HEK293 (cell line): ENCODE measurements around the gene ZNF217.
"Not testable (repeated sequence)": the region's sequence is repeated elsewhere in the genome, so short reads cannot be mapped to it uniquely, and the experiment has no call there.

Source experiments
- CTCF ChIP-seq: fragments of 450-650 bp; formaldehyde crosslinking; IDR thresholded peaks from 2 replicates; pipeline ENCODE4 v1.5.1; 2016; ENCODE audit warnings: missing biosample characterization, missing genetic modification characterization
- HOXA7 ChIP-seq: sonication (generic); formaldehyde crosslinking; IDR thresholded peaks from 2 replicates; pipeline ENCODE4 v1.8.1; 2022; ENCODE audit warnings: missing genetic modification reagents, borderline replicate concordance
- REST ChIP-seq: fragments of 450-650 bp; formaldehyde crosslinking; IDR thresholded peaks from 2 replicates; pipeline ENCODE4 v1.5.1; 2016; ENCODE audit warnings: missing biosample characterization, missing genetic modification characterization
- SETDB1 ChIP-seq: IDR thresholded peaks from one replicate; pipeline ENCODE4 v1.6.1; 2017; ENCODE audit warnings: mild to moderate bottlenecking, low read length, moderate library complexity, mixed read lengths; ENCODE audit not compliant: insufficient read length
- ZNF530 ChIP-seq: fragments of 450-650 bp; formaldehyde crosslinking; IDR thresholded peaks from 2 replicates; pipeline ENCODE4 v1.5.1; 2016; ENCODE audit warnings: low read depth, missing biosample characterization, missing genetic modification characterization
- ZNF549 ChIP-seq: fragments of 450-650 bp; IDR thresholded peaks from 2 replicates; pipeline ENCODE4 v1.5.1; 2018; ENCODE audit warnings: missing biosample characterization, missing genetic modification characterization, mild to moderate bottlenecking, inconsistent platforms, moderate library complexity
- ZNF580 ChIP-seq: fragments of 450-650 bp; formaldehyde crosslinking; IDR thresholded peaks from 2 replicates; pipeline ENCODE4 v1.5.1; 2016; ENCODE audit warnings: missing biosample characterization, missing genetic modification characterization
- ZNF791 ChIP-seq: fragments of 450-650 bp; formaldehyde crosslinking; IDR thresholded peaks from 2 replicates; pipeline ENCODE4 v1.5.1; 2016; ENCODE audit warnings: missing biosample characterization, missing genetic modification characterization
- ZSCAN30 ChIP-seq: fragments of 450-650 bp; IDR thresholded peaks from 2 replicates; pipeline ENCODE4 v1.5.1; 2018; ENCODE audit warnings: missing biosample characterization, mild to moderate bottlenecking, missing genetic modification characterization, moderate library complexity
- TF ChIP-seq, protein P1 (sequence below): fragments of 450-650 bp; formaldehyde crosslinking; IDR thresholded peaks from 2 replicates; pipeline ENCODE4 v1.5.1; 2016; ENCODE audit warnings: missing biosample characterization, missing genetic modification characterization
- TF ChIP-seq, protein P2 (sequence below): fragments of 450-650 bp; formaldehyde crosslinking; IDR thresholded peaks from 2 replicates; pipeline ENCODE4 v1.5.1; 2017; ENCODE audit warnings: missing biosample characterization, missing genetic modification characterization

DNA sequence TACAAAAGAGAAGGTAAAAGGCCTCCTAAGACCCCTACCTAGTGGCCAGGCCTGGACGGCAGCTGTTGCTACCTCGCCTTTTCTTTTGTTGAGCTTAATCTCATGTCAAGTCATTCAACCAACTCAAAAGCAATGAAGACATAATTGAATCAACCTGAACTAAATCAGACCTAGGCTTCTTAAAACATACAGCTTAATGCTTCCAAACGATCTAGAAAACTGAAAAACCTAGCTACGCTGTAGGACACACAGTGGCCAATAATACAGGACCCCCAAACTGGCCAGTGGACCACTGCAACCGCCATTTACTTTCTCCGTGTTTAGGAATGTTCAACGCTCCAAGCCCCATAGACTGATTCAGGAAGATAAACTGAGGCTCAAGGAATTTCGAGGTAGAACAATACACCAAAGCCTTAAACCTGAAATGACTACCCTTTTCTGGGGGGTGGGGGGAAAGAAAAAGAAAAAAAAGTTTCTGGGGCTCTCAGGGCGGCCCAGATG, 1.6 kb downstream of the ZNF217 start:
- not testable (repeated sequence) for TF ChIP-seq ZNF791 (tag by site-specific recombination); ZNF549 (tag by site-specific recombination); HOXA7 (CRISPR knock-in tag); ZNF580 (tag by site-specific recombination); ZNF530 (tag by site-specific recombination); REST (tag by site-specific recombination); SETDB1; CTCF; ZSCAN30
- TF ChIP-seq, protein P1, sequence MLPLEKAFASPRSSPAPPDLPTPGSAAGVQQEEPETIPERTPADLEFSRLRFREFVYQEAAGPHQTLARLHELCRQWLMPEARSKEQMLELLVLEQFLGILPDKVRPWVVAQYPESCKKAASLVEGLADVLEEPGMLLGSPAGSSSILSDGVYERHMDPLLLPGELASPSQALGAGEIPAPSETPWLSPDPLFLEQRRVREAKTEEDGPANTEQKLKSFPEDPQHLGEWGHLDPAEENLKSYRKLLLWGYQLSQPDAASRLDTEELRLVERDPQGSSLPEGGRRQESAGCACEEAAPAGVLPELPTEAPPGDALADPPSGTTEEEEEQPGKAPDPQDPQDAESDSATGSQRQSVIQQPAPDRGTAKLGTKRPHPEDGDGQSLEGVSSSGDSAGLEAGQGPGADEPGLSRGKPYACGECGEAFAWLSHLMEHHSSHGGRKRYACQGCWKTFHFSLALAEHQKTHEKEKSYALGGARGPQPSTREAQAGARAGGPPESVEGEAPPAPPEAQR (tag by site-specific recombination): not testable (repeated sequence)
- TF ChIP-seq, protein P2, sequence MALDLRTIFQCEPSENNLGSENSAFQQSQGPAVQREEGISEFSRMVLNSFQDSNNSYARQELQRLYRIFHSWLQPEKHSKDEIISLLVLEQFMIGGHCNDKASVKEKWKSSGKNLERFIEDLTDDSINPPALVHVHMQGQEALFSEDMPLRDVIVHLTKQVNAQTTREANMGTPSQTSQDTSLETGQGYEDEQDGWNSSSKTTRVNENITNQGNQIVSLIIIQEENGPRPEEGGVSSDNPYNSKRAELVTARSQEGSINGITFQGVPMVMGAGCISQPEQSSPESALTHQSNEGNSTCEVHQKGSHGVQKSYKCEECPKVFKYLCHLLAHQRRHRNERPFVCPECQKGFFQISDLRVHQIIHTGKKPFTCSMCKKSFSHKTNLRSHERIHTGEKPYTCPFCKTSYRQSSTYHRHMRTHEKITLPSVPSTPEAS: not testable (repeated sequence)
